Measurements from ENCODE around the gene NOTUM. TPM values are rescaled to one million over a fixed set of nuclear protein-coding genes. Genes with fewer than 3 reads are reported as not detected.

NOTUM gene
- total and polyA plus RNA-seq, 7 experiments from 2014 or later = 0.35 to 0.82 TPM; not detected in 5

DNA sequence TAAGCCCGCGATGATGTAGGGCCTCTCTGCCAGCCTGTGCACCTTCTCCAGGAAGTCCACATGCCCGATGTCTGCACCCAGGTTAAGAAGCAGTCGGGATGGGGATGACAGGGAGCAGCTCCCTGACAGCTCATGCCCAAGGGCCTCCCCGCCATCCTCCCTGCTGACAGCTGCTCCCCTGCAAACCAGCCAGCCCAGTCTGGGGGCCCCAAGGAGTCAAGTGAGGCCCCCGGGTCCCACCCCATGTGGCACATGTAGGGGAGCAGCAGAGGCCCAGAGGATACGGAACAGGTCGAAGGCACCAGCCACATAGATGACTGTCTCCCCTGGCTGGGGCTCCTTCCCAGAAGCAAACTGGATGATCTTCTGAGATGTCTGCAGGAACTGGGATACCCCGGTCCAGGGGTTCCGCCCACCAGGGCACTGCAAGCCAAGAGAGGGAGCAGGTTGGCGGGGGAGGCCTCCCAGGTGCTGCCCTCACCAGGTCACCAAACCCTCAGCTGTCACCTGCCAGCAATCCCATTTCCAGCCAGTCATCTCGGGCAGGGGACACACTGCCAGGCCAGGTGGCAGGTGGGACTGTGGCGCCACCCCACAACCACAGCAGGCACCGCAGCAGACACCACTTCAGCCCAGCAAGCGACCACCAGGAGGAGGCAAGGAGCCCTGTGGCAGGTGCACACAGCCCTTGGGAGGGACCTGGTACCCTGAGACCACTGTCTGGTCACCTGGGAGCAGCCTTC, 54.3 kb downstream of the NOTUM start:
- H3K27me3 Mint-ChIP-seq = no peaks in the 10 kb centered on the region
- ChIA-PET CTCF (no interaction called here), POLR2A (interaction anchor here (1.0 to 1.6 kb wide), 2 partner anchors 13 to 20 kb away, joined by 3 read pairs; no protein-coding TSS in a partner anchor)
- H3K27ac ChIP-seq (ENCODE audit: low read depth, low read length) = no peak overlapping the region
- no peaks in the 10 kb centered on the region for H3K9me3 ChIP-seq (ENCODE audit: control insufficient read depth in 2 of 3, low read length in 3 of 3)
- H3K36me3 ChIP-seq (ENCODE audit: control insufficient read depth in 2 of 3, insufficient read depth in 3 of 3, low read length in 3 of 3) = peaks cover 0 to 47% (median 0%) of the 10 kb centered on the region in 3 experiments
- H3K27ac Mint-ChIP-seq = no peak overlapping the region
- intact Hi-C loops (cut with micrococcal nuclease) = no loop called here
- H3K4me1 Mint-ChIP-seq = peaks cover 0 to 12% (median 0%) of the 10 kb centered on the region in 7 donors
- DNase-seq (no peak), ATAC-seq (no peak)
- peaks cover 0 to under 1% of the 10 kb centered on the region in 2 donors for H3K27me3 ChIP-seq (ENCODE audit: control insufficient read depth in 2 of 2, insufficient read depth in 2 of 2, low read length in 2 of 2)
- no peak overlapping the region for H3K4me3 Mint-ChIP-seq
- peaks cover 7 to 8% of the 10 kb centered on the region in 2 donors for H3K4me1 ChIP-seq (ENCODE audit: control insufficient read depth in 2 of 2, insufficient read depth in 2 of 2, low read length in 2 of 2)
- no peaks in the 10 kb centered on the region for H3K36me3 Mint-ChIP-seq
- no peak overlapping the region for H3K4me3 ChIP-seq (ENCODE audit: low read length)
- no peaks in the 10 kb centered on the region for H3K9me3 Mint-ChIP-seq

DNA sequence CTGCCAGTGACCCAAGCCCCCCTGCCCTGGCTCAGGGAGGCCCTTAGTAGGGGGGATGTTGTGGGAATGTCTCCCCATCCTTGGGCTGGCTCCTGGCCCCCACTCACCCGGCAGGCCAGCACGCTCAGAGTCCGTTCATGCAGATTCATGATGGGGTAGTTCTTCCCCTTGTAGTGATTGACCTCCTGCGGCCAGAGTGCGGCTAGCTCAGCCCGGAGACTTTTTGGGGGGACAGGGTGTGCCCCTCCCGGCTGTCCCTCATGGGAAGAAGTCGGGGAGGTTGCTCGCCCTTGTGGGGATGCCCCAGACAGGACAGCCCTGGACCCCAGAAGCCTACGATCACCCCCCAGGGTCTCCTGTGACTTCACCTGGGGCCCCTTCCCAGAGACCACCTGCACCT, 55.0 kb downstream of the NOTUM start:
- no peak for DNase-seq
- CTCF ChIA-PET = no interaction called here
- peaks cover 0 to 4% (median 3%) of the 10 kb centered on the region in 5 donors for H3K36me3 Mint-ChIP-seq

DNA sequence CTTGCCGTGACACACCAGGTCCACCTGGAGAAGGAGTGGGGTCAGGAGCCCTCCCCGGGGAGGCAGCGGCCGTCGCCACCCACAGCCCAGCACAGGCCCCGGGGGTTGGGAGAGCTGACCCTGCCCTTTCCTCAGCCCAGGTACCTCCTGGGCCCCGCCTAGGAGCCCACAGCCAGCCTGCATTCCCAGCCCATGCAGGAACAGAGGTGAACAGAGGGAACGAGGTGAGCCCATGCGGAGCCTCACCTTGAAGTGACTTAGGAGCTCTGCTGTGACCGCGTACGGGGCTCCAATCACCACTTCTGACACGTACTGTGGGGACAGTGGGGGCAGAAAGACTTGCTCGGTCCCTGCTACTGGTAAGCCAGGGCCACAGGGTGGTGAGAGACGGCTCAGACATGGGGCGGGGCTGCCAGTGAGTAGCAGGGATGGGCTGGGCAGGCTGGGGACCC, 55.5 kb downstream of the NOTUM start:
- H3K4me1 ChIP-seq (ENCODE audit: control insufficient read depth in 2 of 2, insufficient read depth in 2 of 2, low read length in 2 of 2) = peaks cover 4 to 6% of the 10 kb centered on the region in 2 donors
- Mint-ChIP-seq H3K27me3 (peaks cover 8 to 10% (median 8%) of the 10 kb centered on the region in 5 donors), H3K27ac (no peak overlapping the region), H3K9me3 (no peaks in the 10 kb centered on the region), H3K4me1 (peaks cover 0 to 20% (median 8%) of the 10 kb centered on the region in 7 donors), H3K4me3 (no peak overlapping the region), H3K36me3 (peaks cover 0 to 7% (median 6%) of the 10 kb centered on the region in 5 donors)
- ChIA-PET POLR2A (interaction anchor here (1.0 to 1.6 kb wide), 2 partner anchors 14 to 21 kb away, joined by 3 read pairs; no protein-coding TSS in a partner anchor), CTCF (no interaction called here)
- H3K9me3 ChIP-seq (ENCODE audit: control insufficient read depth in 2 of 3, low read length in 3 of 3) = no peaks in the 10 kb centered on the region
- H3K27me3 ChIP-seq (ENCODE audit: control insufficient read depth in 2 of 2, insufficient read depth in 2 of 2, low read length in 2 of 2) = peaks cover 0 to 4% of the 10 kb centered on the region in 2 donors
- H3K27ac ChIP-seq (ENCODE audit: low read depth, low read length) = no peak overlapping the region
- H3K4me3 ChIP-seq (ENCODE audit: low read length) = no peak overlapping the region
- intact Hi-C loops (cut with micrococcal nuclease) = no loop called here
- no peak for DNase-seq
- peaks cover 0 to 49% (median 0%) of the 10 kb centered on the region in 3 experiments for H3K36me3 ChIP-seq (ENCODE audit: control insufficient read depth in 2 of 3, insufficient read depth in 3 of 3, low read length in 3 of 3)
- no peak for ATAC-seq

More for the DNA sequence above, 55.0 kb downstream of the NOTUM start:
- Mint-ChIP-seq H3K4me3 (no peak overlapping the region), H3K9me3 (no peaks in the 10 kb centered on the region), H3K27me3 (peaks cover 4 to 5% (median 5%) of the 10 kb centered on the region in 5 donors), H3K4me1 (peaks cover 0 to 17% (median 4%) of the 10 kb centered on the region in 7 donors), H3K27ac (no peak overlapping the region)
- peaks cover 7 to 8% of the 10 kb centered on the region in 2 donors for H3K4me1 ChIP-seq (ENCODE audit: control insufficient read depth in 2 of 2, insufficient read depth in 2 of 2, low read length in 2 of 2)
- peaks cover 0 to 47% (median 0%) of the 10 kb centered on the region in 3 experiments for H3K36me3 ChIP-seq (ENCODE audit: control insufficient read depth in 2 of 3, insufficient read depth in 3 of 3, low read length in 3 of 3)
- H3K4me3 ChIP-seq (ENCODE audit: low read length) = no peak overlapping the region
- H3K27ac ChIP-seq (ENCODE audit: low read depth, low read length) = no peak overlapping the region
- intact Hi-C loops (cut with micrococcal nuclease) = no loop called here
- peaks cover 0 to 4% of the 10 kb centered on the region in 2 donors for H3K27me3 ChIP-seq (ENCODE audit: control insufficient read depth in 2 of 2, insufficient read depth in 2 of 2, low read length in 2 of 2)
- POLR2A ChIA-PET = interaction anchor here (1.0 to 1.6 kb wide), 2 partner anchors 13 to 20 kb away, joined by 3 read pairs; no protein-coding TSS in a partner anchor
- no peak for ATAC-seq
- no peaks in the 10 kb centered on the region for H3K9me3 ChIP-seq (ENCODE audit: control insufficient read depth in 2 of 3, low read length in 3 of 3)

DNA sequence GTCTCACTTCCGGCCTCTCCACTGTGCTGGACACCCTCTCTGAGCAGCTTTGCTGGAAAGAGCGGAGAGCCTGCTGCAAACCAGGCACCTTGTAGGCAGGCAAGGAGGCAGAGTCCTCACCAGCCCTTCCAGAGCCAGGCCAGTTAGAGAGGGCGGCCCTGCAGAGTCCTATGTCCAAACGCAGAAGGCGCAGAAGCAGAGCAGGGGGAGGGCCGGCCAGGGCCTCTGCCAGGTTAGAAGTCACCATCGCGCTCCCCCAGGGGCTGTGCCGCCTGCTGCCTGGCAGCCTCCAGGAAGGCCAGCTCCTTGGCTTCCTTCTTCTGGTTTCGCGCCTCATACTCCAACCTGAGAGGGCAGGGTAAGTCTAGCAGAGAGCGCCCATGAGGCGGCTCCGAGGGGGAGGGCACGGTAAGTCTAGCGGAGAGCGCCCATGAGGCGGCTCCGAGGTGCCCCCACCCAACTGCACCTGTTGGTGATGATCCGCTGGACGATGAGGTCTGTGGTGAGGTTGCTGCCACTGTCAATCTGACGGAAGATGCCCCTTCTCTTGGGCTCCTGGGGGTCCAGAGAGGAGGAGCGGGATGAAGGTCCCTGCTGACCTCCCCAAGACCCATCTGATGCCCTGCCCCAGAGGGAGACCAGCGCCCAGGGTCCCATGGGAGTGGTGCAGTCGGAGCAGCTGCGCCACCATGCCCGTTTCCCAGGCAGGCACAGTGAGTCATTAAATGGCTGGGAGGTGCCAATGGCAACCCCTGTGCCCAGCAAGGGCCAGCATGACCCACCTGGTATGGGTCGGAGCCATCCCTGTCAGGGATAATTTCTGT, 56.2 kb downstream of the NOTUM start:
- Histone ChIP-seq H3K27ac (ENCODE audit: low read depth, low read length) (no peak overlapping the region), H3K4me1 (ENCODE audit: control insufficient read depth in 2 of 2, insufficient read depth in 2 of 2, low read length in 2 of 2) (no peaks in the 10 kb centered on the region), H3K4me3 (ENCODE audit: low read length) (no peak overlapping the region), H3K9me3 (ENCODE audit: control insufficient read depth in 2 of 3, low read length in 3 of 3) (no peaks in the 10 kb centered on the region), H3K27me3 (ENCODE audit: control insufficient read depth in 2 of 2, insufficient read depth in 2 of 2, low read length in 2 of 2) (peaks cover 0 to 4% of the 10 kb centered on the region in 2 donors), H3K36me3 (ENCODE audit: control insufficient read depth in 2 of 3, insufficient read depth in 3 of 3, low read length in 3 of 3) (peaks cover 0 to 55% (median 0%) of the 10 kb centered on the region in 3 experiments)
- H3K4me3 Mint-ChIP-seq = no peak overlapping the region
- CTCF ChIA-PET = no interaction called here
- intact Hi-C loops (cut with micrococcal nuclease) = no loop called here
- H3K36me3 Mint-ChIP-seq = peaks cover 5 to 13% (median 11%) of the 10 kb centered on the region in 5 donors
- H3K27me3 Mint-ChIP-seq = peaks cover 8 to 17% (median 8%) of the 10 kb centered on the region in 5 donors
- peaks cover 0 to 14% (median 8%) of the 10 kb centered on the region in 7 donors for H3K4me1 Mint-ChIP-seq
- H3K9me3 Mint-ChIP-seq = no peaks in the 10 kb centered on the region
- POLR2A ChIA-PET = interaction anchor here (1.6 kb wide), 1 partner anchor 15 kb away, joined by 3 read pairs; no protein-coding TSS in a partner anchor
- DNase-seq = no peak
- ATAC-seq = no peak
- H3K27ac Mint-ChIP-seq = no peak overlapping the region

DNA sequence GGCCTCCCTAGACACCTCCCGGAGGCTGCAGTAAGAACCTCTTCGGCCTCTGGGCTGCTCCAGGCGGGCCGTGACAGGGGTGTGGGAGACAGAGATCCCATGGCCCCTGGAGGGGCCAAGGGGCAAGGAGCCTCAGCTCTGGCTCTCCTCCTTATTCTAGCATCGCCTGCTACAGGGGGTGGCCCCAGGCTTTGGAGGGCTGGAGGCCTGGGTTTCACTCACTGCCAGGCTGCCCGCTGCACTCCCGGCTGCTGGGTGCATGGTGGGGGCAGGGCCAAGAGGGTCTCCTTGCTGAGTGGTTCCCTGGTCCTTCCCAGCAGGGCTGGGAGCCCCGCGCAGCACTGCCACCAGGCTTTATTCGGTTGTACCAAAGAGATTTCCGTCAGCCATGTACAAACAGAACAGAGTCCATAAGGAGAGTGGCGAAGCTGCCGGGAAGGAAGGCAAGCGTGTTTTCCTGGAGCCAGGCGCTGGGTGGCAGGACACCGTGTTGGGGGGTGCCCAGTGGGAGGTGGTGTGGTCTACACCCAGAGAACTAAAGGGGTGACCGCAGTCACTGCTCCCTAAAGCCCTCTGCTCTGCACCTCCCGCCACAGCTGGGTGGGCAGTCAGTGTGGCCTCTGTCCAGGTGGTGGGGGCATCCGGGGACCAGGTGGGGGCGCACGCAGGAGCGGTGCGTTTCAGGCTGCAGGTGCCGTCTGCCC, 56.9 kb downstream of the NOTUM start:
- H3K9me3 ChIP-seq (ENCODE audit: control insufficient read depth in 2 of 3, low read length in 3 of 3) = no peaks in the 10 kb centered on the region

DNA sequence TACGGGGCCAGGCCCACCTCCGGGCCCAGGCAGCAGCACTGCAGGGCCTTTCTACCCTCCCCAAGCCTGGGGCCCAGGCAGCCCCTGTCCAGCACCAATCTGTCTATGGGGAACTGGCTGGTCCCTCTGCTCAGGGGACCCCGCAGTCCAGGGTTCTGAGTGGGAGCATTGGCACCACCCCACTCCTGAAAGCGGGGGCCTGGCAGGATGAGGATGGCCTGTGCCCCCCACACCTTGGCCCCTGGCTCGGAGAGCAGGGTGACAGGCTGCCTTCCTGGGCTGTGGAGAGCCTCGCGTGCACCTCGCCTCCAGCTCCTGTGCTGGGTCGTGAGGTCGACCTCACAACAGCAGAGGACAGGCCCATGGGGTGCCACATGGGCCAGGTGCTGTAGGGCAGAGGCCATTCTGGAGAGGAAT, 57.6 kb downstream of the NOTUM start:
- Histone ChIP-seq H3K36me3 (ENCODE audit: control insufficient read depth in 2 of 3, insufficient read depth in 3 of 3, low read length in 3 of 3) (peaks cover 0 to 68% (median 2%) of the 10 kb centered on the region in 3 experiments), H3K27ac (ENCODE audit: low read depth, low read length) (no peak overlapping the region), H3K4me3 (ENCODE audit: low read length) (no peak overlapping the region), H3K4me1 (ENCODE audit: control insufficient read depth in 2 of 2, insufficient read depth in 2 of 2, low read length in 2 of 2) (no peaks in the 10 kb centered on the region), H3K27me3 (ENCODE audit: control insufficient read depth in 2 of 2, insufficient read depth in 2 of 2, low read length in 2 of 2) (peaks cover 0 to 4% of the 10 kb centered on the region in 2 donors), H3K9me3 (ENCODE audit: control insufficient read depth in 2 of 3, low read length in 3 of 3) (no peaks in the 10 kb centered on the region)
- no peak for DNase-seq
- no peak for ATAC-seq
- ChIA-PET CTCF (no interaction called here), POLR2A (no interaction called here)
- peaks cover 5 to 15% (median 14%) of the 10 kb centered on the region in 5 donors for H3K36me3 Mint-ChIP-seq
- peaks cover 8 to 18% (median 8%) of the 10 kb centered on the region in 5 donors for H3K27me3 Mint-ChIP-seq
- H3K4me3 Mint-ChIP-seq = peak overlapping the region in 1 of 10 donors; percentile 41
- no peaks in the 10 kb centered on the region for H3K9me3 Mint-ChIP-seq
- H3K4me1 Mint-ChIP-seq = peaks cover 0 to 10% (median 8%) of the 10 kb centered on the region in 7 donors
- intact Hi-C loops (cut with micrococcal nuclease) = no loop called here
- no peak overlapping the region for H3K27ac Mint-ChIP-seq

More for the DNA sequence above, 56.9 kb downstream of the NOTUM start:
- Mint-ChIP-seq H3K9me3 (no peaks in the 10 kb centered on the region), H3K27me3 (peaks cover 8 to 18% (median 8%) of the 10 kb centered on the region in 5 donors), H3K4me3 (no peak overlapping the region), H3K27ac (no peak overlapping the region), H3K4me1 (peaks cover 0 to 10% (median 8%) of the 10 kb centered on the region in 7 donors), H3K36me3 (peaks cover 5 to 14% (median 13%) of the 10 kb centered on the region in 5 donors)
- no peak for ATAC-seq
- DNase-seq = no peak
- Histone ChIP-seq H3K4me1 (ENCODE audit: control insufficient read depth in 2 of 2, insufficient read depth in 2 of 2, low read length in 2 of 2) (no peaks in the 10 kb centered on the region), H3K27ac (ENCODE audit: low read depth, low read length) (no peak overlapping the region), H3K27me3 (ENCODE audit: control insufficient read depth in 2 of 2, insufficient read depth in 2 of 2, low read length in 2 of 2) (peaks cover 0 to 4% of the 10 kb centered on the region in 2 donors), H3K4me3 (ENCODE audit: low read length) (no peak overlapping the region), H3K36me3 (ENCODE audit: control insufficient read depth in 2 of 3, insufficient read depth in 3 of 3, low read length in 3 of 3) (peaks cover 0 to 63% (median 0%) of the 10 kb centered on the region in 3 experiments)
- intact Hi-C loops (cut with micrococcal nuclease) = no loop called here
- POLR2A ChIA-PET = no interaction called here
- CTCF ChIA-PET = no interaction called here
